ENCODE measurements around the gene LHFPL6. TPM values are rescaled to one million over a fixed set of nuclear protein-coding genes. Genes with fewer than 3 reads are reported as not detected.

Gene LHFPL6
- total and polyA plus RNA-seq, 3 donors from 2014 or later = 37.3 to 65.5 (median 52.1) TPM

- no peak for DNase-seq
- Histone ChIP-seq H3K36me3 (ENCODE audit: low read depth, missing control alignments) (no peaks in the 10 kb centered on the region), H3K4me1 (peaks cover 48% of the 10 kb centered on the region), H3K27me3 (no peaks in the 10 kb centered on the region), H3K27ac (no peak overlapping the region), H3K9me3 (no peaks in the 10 kb centered on the region), H3K4me3 (no peak overlapping the region)
- TF ChIP-seq, protein P1, sequence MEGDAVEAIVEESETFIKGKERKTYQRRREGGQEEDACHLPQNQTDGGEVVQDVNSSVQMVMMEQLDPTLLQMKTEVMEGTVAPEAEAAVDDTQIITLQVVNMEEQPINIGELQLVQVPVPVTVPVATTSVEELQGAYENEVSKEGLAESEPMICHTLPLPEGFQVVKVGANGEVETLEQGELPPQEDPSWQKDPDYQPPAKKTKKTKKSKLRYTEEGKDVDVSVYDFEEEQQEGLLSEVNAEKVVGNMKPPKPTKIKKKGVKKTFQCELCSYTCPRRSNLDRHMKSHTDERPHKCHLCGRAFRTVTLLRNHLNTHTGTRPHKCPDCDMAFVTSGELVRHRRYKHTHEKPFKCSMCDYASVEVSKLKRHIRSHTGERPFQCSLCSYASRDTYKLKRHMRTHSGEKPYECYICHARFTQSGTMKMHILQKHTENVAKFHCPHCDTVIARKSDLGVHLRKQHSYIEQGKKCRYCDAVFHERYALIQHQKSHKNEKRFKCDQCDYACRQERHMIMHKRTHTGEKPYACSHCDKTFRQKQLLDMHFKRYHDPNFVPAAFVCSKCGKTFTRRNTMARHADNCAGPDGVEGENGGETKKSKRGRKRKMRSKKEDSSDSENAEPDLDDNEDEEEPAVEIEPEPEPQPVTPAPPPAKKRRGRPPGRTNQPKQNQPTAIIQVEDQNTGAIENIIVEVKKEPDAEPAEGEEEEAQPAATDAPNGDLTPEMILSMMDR (IDR thresholded peaks at IDR 0.05) = no peak
- intact Hi-C loops (cut with DNase I; ENCODE audit: low total_unique reads) = no loop called here
Measured at GRCh38 chr13:39450176-39450575, 152.8 kb downstream of the LHFPL6 start.

DNA sequence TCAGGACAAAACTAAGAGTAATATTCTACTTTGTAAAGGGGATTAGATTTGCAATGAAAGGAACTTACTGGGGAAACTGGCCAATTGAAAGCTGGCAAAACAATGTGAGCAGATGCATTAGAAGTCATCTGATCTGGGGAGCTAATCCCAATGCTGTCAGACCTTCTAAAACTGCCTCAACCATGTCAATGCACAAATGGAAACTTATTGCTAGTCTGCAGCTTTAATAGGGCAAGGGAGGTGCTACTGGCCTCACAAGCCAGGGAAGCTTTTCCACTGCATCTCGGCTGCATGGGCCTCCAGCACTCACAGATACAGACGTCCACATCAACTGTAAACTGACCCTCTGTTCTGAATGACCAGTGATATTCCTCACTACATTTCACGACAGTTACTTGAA is 154.2 kb downstream of the LHFPL6 start:
- Histone ChIP-seq H3K9me3 (no peaks in the 10 kb centered on the region), H3K27ac (no peak overlapping the region), H3K4me3 (no peak overlapping the region), H3K36me3 (ENCODE audit: low read depth, missing control alignments) (no peaks in the 10 kb centered on the region), H3K4me1 (peaks cover 48% of the 10 kb centered on the region), H3K27me3 (no peaks in the 10 kb centered on the region)
- peak; percentile 51 for DNase-seq
- TF ChIP-seq, protein P1 (IDR thresholded peaks at IDR 0.05) = no peak
- TF ChIP-seq POLR2A (IDR thresholded peaks at IDR 0.05) = no peak
- intact Hi-C loops (cut with DNase I; ENCODE audit: low total_unique reads) = no loop called here
- 47 to 49% methylated on average over 3 of the region's 3 CpGs for WGBS, 2 donors

DNA sequence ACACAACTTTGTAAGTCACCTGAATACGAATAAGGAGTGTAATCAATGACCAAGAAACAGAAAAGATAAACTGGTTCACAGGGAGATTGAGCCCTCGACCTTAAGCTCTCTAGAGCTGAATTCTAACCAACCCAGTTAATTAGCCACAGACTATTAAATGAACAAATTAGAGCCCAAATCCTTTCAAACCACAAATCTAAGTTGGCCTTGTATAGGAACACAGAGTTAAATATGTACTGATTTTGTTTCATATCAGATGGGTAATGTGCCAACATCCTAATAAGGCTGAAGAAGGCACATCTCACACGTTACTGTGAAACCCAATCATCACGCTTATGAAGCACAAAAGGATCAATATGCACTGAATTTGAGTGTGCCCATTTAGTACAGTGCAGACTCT is 156.1 kb downstream of the LHFPL6 start:
- TF ChIP-seq, protein P1 (IDR thresholded peaks at IDR 0.05) = no peak
- TF ChIP-seq POLR2A (IDR thresholded peaks at IDR 0.05) = no peak
- Histone ChIP-seq H3K4me1 (peaks cover 35% of the 10 kb centered on the region), H3K9me3 (no peaks in the 10 kb centered on the region), H3K4me3 (no peak overlapping the region), H3K36me3 (ENCODE audit: low read depth, missing control alignments) (no peaks in the 10 kb centered on the region), H3K27ac (no peak overlapping the region), H3K27me3 (no peaks in the 10 kb centered on the region)
- intact Hi-C loops (cut with DNase I; ENCODE audit: low total_unique reads) = no loop called here
- no peak for DNase-seq
- 51 to 65% methylated on average over 4 of the region's 4 CpGs for WGBS, 2 donors

DNA sequence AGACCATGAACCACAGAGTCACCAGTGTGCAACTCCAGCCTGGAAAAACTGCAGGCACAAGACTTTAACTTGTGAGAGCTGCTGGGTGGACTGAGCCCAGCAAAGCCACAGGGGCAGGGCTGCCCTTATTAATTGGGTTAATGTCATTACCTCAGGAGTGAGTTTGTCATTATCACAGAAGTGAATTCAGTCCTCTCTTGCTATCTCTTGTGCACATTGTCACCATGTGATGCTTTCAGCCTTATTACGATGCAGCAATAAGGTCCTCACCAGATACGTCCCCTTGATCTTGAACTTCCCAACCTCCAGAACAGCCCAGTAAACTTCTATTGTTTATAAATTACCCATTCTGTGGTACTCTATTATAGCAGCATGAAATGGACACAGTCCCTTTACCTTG is 158.1 kb downstream of the LHFPL6 start:
- Histone ChIP-seq H3K9me3 (no peaks in the 10 kb centered on the region), H3K27ac (no peak overlapping the region), H3K4me1 (peaks cover 21% of the 10 kb centered on the region), H3K36me3 (ENCODE audit: low read depth, missing control alignments) (no peaks in the 10 kb centered on the region), H3K4me3 (no peak overlapping the region), H3K27me3 (no peaks in the 10 kb centered on the region)
- no peak for DNase-seq
- no peak for TF ChIP-seq POLR2A (IDR thresholded peaks at IDR 0.05)
- TF ChIP-seq, protein P1 (IDR thresholded peaks at IDR 0.05) = no peak
- intact Hi-C loops (cut with DNase I; ENCODE audit: low total_unique reads) = no loop called here
- WGBS, 2 donors = 92 to 97% methylated on average over 2 of the region's 2 CpGs

GRCh38 chr13:39433651-39434050 is 169.3 kb downstream of the LHFPL6 start:
- Histone ChIP-seq H3K9me3 (no peaks in the 10 kb centered on the region), H3K27me3 (no peaks in the 10 kb centered on the region), H3K36me3 (ENCODE audit: low read depth, missing control alignments) (no peaks in the 10 kb centered on the region), H3K27ac (no peak overlapping the region), H3K4me1 (no peaks in the 10 kb centered on the region), H3K4me3 (no peak overlapping the region)
- intact Hi-C loops (cut with DNase I; ENCODE audit: low total_unique reads) = no loop called here
- 63 to 65% methylated on average over 1 of the region's 1 CpG for WGBS, 2 donors
- TF ChIP-seq, protein P1 (IDR thresholded peaks at IDR 0.05) = no peak
- no peak for TF ChIP-seq POLR2A (IDR thresholded peaks at IDR 0.05)
- DNase-seq = no peak
